ENCODE results near the gene AHCYL2. TPM values are rescaled to one million over a fixed set of nuclear protein-coding genes. Genes with fewer than 3 reads are reported as not detected.

The AHCYL2 gene
- total and polyA plus RNA-seq, 8 donors: 5.1 to 16.8 (median 13.3) TPM

DNA sequence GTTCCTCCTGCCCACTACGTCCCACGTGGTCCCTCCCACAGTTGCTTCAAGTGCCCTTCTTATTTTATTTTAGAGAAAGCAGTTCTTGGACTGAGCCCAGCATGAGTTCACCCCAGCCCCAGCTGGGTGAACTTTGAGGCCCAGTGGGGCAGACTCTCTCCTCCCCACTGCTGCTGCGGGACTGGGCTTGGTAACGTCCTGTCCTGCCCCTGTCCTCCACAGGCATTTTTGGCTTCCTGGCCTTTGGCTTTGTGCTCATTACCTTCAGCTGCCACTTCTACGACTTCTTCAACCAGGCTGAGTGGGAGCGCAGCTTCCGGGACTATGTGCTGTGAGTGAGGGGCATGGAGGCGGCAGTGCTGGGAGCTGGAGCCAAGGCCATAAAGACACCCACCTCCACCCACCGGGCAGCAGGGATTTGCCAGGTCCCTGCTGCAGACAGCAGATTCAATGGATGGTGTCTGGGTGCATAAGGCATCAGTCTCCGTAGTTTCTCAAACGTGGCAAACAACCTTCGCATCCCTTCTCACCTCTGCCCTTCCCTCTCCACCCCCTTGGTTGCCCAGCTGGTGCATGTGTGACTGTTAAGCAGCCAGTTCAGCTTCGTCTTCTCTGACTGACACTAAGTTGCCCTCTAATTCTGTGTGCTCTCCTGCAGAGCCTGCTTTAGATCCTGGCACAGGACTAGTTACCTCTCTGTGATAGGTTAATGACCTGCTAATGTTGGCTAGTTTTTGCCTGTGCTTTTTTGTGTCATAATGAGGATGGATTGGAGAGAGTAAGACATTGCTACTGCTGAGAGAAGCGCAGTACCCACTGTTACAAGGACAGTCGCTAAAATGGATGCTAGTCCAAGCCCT lies 15.5 kb upstream of the AHCYL2 start:
- Histone ChIP-seq H3K36me3 (no peaks in the 10 kb centered on the region), H3K27ac (no peak overlapping the region), H3K9me3 (no peaks in the 10 kb centered on the region), H3K4me1 (no peaks in the 10 kb centered on the region), H3K4me3 (no peak overlapping the region), H3K27me3 (no peaks in the 10 kb centered on the region)
- intact Hi-C loops (cut with DNase I): loop anchor here in 2 of 3 donors (5.0 to 10.0 kb wide), 3 partner anchors 37 to 304 kb away; no protein-coding TSS in a partner anchor
- ATAC-seq (no peak), FAIRE-seq (no peak), DNase-seq (no peak)
- 84 to 89% methylated on average over 15 of the region's 15 CpGs for WGBS, 2 donors
- TF ChIP-seq, protein P1, sequence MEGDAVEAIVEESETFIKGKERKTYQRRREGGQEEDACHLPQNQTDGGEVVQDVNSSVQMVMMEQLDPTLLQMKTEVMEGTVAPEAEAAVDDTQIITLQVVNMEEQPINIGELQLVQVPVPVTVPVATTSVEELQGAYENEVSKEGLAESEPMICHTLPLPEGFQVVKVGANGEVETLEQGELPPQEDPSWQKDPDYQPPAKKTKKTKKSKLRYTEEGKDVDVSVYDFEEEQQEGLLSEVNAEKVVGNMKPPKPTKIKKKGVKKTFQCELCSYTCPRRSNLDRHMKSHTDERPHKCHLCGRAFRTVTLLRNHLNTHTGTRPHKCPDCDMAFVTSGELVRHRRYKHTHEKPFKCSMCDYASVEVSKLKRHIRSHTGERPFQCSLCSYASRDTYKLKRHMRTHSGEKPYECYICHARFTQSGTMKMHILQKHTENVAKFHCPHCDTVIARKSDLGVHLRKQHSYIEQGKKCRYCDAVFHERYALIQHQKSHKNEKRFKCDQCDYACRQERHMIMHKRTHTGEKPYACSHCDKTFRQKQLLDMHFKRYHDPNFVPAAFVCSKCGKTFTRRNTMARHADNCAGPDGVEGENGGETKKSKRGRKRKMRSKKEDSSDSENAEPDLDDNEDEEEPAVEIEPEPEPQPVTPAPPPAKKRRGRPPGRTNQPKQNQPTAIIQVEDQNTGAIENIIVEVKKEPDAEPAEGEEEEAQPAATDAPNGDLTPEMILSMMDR (IDR thresholded peaks at IDR 0.05): no peak

DNA sequence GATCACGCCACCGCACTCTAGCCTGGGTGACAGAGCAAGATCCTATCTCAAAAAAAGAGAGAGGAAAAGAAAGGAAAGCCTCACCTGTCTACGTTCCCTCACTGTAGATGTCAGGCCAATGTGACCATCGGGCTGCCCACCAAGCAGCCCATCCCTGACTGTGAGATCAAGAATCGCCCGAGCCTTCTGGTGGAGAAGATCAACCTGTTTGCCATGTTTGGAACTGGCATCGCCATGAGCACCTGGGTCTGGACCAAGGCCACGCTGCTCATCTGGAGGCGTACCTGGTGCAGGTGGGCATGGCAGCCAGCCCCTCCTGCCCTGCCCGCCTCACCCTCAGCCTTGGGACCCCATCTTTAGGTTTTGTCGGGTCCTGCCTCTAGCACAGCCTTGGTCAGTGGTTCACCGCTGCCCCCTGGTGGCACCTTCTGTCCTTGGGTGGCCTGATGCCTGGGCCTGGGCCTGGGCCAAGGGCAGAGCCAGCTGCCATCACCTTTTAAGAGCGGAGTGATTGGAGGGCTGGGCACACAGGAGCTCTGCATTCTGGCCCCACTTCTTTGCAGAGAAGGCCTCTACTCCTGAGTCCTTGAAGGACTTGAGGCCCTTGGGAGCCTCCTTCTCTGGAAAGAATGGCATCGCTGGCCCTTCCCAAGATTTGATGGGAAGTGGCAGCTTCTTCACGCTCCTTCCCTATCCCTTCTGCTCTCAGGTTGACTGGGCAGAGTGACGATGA lies 14.4 kb upstream of the AHCYL2 start:
- no peaks in the 10 kb centered on the region for H3K9me3 ChIP-seq
- FAIRE-seq (no peak), ATAC-seq (peak; percentile 87 to 97 (median 94)), DNase-seq (peak; percentile 65 to 95 (median 87))
- 52 to 55% methylated on average over 16 of the region's 16 CpGs for WGBS, 2 donors
- H3K27me3 ChIP-seq: no peaks in the 10 kb centered on the region
- no peak overlapping the region for H3K4me3 ChIP-seq
- no peaks in the 10 kb centered on the region for H3K36me3 ChIP-seq
- no peak overlapping the region for H3K27ac ChIP-seq
- intact Hi-C loops (cut with DNase I): loop anchor here in 1 of 3 donors (10.0 kb wide), 1 partner anchor 64 kb away; no protein-coding TSS in a partner anchor
- no peaks in the 10 kb centered on the region for H3K4me1 ChIP-seq
- TF ChIP-seq, protein P1 (IDR thresholded peaks at IDR 0.05): peak; percentile 77 to 94 (median 86)

DNA sequence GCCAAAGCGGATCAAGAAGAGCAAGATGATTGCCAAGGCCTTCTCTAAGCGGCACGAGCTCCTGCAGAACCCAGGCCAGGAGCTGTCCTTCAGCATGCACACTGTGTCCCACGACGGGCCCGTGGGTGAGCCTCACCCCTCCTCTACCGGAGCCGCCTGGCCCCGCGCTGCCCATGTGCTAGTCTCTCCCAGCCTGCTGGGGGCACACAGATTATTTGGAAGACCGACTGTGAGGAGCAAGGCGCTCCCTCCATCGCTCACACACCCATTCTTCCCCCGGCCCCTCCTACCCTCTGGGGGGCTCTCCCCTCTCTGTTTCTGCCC lies 13.9 kb upstream of the AHCYL2 start:
- intact Hi-C loops (cut with DNase I): loop anchor here in 1 of 3 donors (10.0 kb wide), 1 partner anchor 64 kb away; no protein-coding TSS in a partner anchor

DNA sequence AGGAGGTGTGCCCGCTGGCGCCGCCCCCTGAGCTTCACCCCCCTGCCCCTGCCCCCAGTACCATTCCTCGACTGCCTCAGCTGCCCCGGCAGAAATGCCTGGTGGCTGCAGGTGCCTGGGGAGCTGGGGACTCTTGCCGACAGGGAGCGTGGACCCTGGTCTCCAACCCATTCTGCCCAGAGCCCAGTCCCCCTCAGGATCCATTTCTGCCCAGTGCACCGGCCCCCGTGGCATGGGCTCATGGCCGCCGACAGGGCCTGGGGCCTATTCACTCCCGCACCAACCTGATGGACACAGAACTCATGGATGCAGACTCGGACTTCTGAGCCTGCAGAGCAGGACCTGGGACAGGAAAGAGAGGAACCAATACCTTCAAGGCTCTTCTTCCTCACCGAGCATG lies 12.7 kb upstream of the AHCYL2 start:
- no peaks in the 10 kb centered on the region for H3K4me1 ChIP-seq
- no peak overlapping the region for H3K27ac ChIP-seq
- intact Hi-C loops (cut with DNase I): loop anchor here in 1 of 3 donors (10.0 kb wide), 1 partner anchor 63 kb away; no protein-coding TSS in a partner anchor
- no peaks in the 10 kb centered on the region for H3K36me3 ChIP-seq
- H3K9me3 ChIP-seq: no peaks in the 10 kb centered on the region
- no peaks in the 10 kb centered on the region for H3K27me3 ChIP-seq
- no peak overlapping the region for H3K4me3 ChIP-seq
- no peak for DNase-seq
- no peak for FAIRE-seq
- no peak for ATAC-seq
- TF ChIP-seq, protein P1 (IDR thresholded peaks at IDR 0.05): no peak
- 92 to 95% methylated on average over 14 of the region's 14 CpGs for WGBS, 2 donors

More for the DNA sequence above, 13.9 kb upstream of the AHCYL2 start:
- DNase-seq: peak in 1 of 6 donors; percentile 69
- TF ChIP-seq, protein P1 (IDR thresholded peaks at IDR 0.05): no peak
- H3K36me3 ChIP-seq: no peaks in the 10 kb centered on the region
- H3K4me3 ChIP-seq: no peak overlapping the region
- FAIRE-seq: no peak
- ATAC-seq: peak in 2 of 4 donors; percentile 5
- H3K9me3 ChIP-seq: no peaks in the 10 kb centered on the region
- no peaks in the 10 kb centered on the region for H3K27me3 ChIP-seq
- no peak overlapping the region for H3K27ac ChIP-seq
- WGBS, 2 donors: 82 to 94% methylated on average over 14 of the region's 14 CpGs
- H3K4me1 ChIP-seq: no peaks in the 10 kb centered on the region
